Lower lobe of right lung (tissue), 2 donors: ENCODE results near the gene AKAP11. TPM values are rescaled to one million over a fixed set of nuclear protein-coding genes. Genes with fewer than 3 reads are reported as not detected.
A peak's percentile ranks its signal among the peaks of the same experiment; 100 is the strongest.

Experiments used
- ATAC-seq, 2 donors: fragments of 200-7000 bp; cut with Tn5 transposase; one replicate each; pipeline ENCODE4 v1.9.1; 2020 to 2022; ENCODE audit warnings: mild to moderate bottlenecking in 2 of 2, moderate library complexity in 2 of 2
- DNase-seq: peaks from one replicate; pipeline ENCODE4 v3.0.0-alpha.2; 2020
- H3K27ac ChIP-seq: fragments of 200-600 bp; one replicate; pipeline ENCODE4 v1.8.0; 2022
- H3K27me3 ChIP-seq: fragments of 200-600 bp; one replicate; pipeline ENCODE4 v1.8.0; 2022; ENCODE audit warnings: low read depth
- H3K36me3 ChIP-seq: fragments of 200-600 bp; one replicate; pipeline ENCODE4 v1.8.0; 2022; ENCODE audit warnings: mild to moderate bottlenecking
- H3K4me1 ChIP-seq: fragments of 200-600 bp; one replicate; pipeline ENCODE4 v1.8.0; 2022
- H3K4me3 ChIP-seq: fragments of 200-600 bp; one replicate; pipeline ENCODE4 v1.8.0; 2022; ENCODE audit warnings: mild to moderate bottlenecking
- H3K9me3 ChIP-seq: fragments of 200-600 bp; one replicate; pipeline ENCODE4 v1.8.0; 2022
- intact Hi-C: fragments of 100-400 bp; cut with DNase I; formaldehyde crosslinking; loops from one replicate; pipeline ENCODE4 v1.11.0; 2022
- total RNA-seq: library from RNA; stranded (reverse); fragmentation: NEBNext Ultra II Directional; extraction: Animal tissue kit (Norgen Biotek cat#: 25700); gene quantifications from one replicate; pipeline ENCODE4 v1.2.1, GENCODE V29; 2021
- TF ChIP-seq, protein P1 (sequence below): fragments of 200-600 bp; IDR thresholded peaks from one replicate; pipeline ENCODE4 v1.8.0; 2022; ENCODE audit warnings: antibody characterized with exemption, mild to moderate bottlenecking
- donor health status: DM: no; HTN: yes; CAD: no; lungs with severe emphysema.

AKAP11 gene
- total RNA-seq, 1 donor from 2014 or later, result 34.5 TPM

DNA sequence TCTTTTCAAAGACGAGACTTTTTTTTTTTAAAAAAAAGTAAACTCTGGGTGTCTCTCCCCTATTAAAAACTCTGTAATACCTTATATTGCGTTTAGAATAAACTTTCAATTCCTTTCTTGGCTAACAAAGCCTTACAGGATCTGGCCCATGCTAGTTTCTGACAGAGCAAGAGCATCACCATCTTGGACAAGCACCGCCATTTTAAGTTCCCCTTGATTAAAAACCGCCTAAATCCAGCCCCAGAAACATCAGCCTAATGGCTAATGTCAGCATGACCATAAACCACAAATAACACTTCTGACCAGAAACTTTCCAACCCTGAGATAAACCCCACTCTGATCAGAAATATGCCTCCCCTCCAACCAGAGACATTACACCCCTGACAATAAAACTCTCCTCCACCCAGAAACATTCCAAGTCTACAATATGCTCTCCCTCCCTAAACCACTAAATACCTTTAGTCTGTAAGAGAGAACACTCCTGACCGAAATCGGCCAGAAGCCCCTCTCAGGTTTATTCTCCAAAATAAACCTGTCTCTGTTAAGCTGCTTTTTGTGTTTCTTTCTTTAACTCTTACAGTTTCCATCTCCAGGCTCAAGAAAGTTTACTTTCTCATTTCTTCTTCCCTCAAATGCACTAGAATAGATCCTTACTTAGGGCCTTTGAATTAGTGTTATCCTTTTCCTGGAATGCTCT is 1.6 kb upstream of the AKAP11 start:
- no peaks in the 10 kb centered on the region for H3K9me3 ChIP-seq
- intact Hi-C loops, result no loop called here
- ATAC-seq, result no peak
- H3K27me3 ChIP-seq, result no peaks in the 10 kb centered on the region
- no peaks in the 10 kb centered on the region for H3K36me3 ChIP-seq
- DNase-seq, result no peak
- peaks cover 18% of the 10 kb centered on the region for H3K4me1 ChIP-seq
- H3K4me3 ChIP-seq, result no peak overlapping the region
- H3K27ac ChIP-seq, result no peak overlapping the region
- TF ChIP-seq, protein P1, sequence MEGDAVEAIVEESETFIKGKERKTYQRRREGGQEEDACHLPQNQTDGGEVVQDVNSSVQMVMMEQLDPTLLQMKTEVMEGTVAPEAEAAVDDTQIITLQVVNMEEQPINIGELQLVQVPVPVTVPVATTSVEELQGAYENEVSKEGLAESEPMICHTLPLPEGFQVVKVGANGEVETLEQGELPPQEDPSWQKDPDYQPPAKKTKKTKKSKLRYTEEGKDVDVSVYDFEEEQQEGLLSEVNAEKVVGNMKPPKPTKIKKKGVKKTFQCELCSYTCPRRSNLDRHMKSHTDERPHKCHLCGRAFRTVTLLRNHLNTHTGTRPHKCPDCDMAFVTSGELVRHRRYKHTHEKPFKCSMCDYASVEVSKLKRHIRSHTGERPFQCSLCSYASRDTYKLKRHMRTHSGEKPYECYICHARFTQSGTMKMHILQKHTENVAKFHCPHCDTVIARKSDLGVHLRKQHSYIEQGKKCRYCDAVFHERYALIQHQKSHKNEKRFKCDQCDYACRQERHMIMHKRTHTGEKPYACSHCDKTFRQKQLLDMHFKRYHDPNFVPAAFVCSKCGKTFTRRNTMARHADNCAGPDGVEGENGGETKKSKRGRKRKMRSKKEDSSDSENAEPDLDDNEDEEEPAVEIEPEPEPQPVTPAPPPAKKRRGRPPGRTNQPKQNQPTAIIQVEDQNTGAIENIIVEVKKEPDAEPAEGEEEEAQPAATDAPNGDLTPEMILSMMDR, result no peak

DNA sequence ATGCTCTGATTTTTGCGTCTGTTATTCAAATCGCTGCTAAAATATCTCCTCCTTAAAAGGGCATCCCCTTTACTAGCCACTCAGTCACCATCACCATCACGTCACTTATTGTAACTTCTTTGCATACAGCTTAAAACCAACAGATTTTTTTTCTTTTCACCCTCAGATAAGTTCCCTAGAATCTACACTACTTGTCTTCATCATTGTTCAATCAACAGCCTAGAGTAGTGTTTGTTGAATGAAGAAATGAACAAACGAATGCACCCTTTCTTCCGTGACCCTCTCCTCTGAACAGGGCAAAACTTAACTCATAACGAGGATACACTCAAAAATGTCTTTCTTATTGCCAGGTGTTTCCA is 1.1 kb upstream of the AKAP11 start:
- intact Hi-C loops, result no loop called here

DNA sequence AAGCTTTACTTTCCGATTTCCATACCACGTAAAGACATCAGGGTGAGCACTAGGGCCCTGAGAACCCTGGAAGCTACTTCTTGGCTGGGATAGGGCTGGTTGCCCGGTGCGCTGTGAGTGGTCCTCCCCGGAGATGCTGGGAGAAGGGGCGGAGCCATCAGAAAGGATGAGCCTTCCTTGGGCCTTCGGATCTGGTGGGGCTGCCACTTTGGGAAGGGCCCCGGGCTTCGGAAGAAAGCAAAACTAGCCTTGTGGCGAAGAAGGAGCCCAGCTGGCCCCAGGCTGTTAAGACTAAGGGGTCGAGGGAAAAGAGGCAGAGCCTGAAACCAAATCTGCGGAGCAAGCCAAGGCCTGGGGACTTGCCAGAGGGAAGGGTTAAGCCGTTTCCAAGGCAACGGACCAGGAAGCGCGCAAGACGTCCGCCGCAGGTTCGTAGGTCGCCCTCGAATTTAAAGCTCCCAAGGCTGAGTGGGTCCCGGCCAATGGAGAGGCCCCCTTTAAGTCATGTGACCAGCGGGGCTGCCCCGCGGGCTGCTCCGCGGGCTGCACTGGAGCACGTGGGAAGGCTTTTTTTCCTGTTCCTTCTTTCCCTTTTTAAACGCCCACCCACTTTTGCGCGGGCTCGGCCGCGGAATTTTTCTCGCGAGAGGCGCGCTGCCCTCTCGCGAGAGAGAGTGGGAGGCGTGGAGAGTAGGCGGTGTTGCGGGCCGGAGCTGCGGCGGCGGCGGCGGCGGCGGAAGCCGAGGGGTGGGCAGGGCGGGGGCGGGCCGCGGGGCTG is 426 bp upstream of the AKAP11 start:
- Histone ChIP-seq H3K4me3 (peak overlapping the region; percentile 89), H3K36me3 (no peaks in the 10 kb centered on the region), H3K27ac (peak overlapping the region; percentile 93), H3K4me1 (peaks cover 18% of the 10 kb centered on the region), H3K27me3 (no peaks in the 10 kb centered on the region), H3K9me3 (no peaks in the 10 kb centered on the region)
- TF ChIP-seq, protein P1, result no peak
- DNase-seq, result peak; percentile 95
- intact Hi-C loops, result no loop called here
- ATAC-seq, result peak; percentile 96 to 97

More for the DNA sequence above, 1.1 kb upstream of the AKAP11 start:
- DNase-seq, result no peak
- H3K36me3 ChIP-seq, result no peaks in the 10 kb centered on the region
- H3K9me3 ChIP-seq, result no peaks in the 10 kb centered on the region
- H3K27me3 ChIP-seq, result no peaks in the 10 kb centered on the region
- ATAC-seq, result no peak
- peak overlapping the region; percentile 89 for H3K4me3 ChIP-seq
- H3K27ac ChIP-seq, result peak overlapping the region; percentile 93
- peaks cover 18% of the 10 kb centered on the region for H3K4me1 ChIP-seq
- TF ChIP-seq, protein P1, result no peak

DNA sequence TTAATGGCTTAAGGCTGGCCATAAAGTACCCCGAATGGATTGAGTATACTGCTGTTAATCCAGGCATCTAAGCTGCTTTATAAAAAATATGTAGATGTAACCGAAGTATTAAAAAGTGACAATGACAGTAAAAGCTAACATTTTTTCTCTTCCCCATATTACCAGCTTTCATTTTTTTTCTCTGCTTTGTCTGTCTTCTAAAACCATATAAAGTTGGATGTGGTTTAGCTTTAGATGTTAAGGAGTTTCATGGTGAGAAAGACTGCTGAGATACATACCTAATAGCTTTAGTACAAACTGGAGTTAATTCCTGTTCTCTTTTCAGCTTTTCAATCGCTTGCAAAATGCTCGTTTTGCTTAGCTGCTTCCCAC is 838 bp downstream of the AKAP11 start:
- peaks cover 18% of the 10 kb centered on the region for H3K4me1 ChIP-seq
- no peak for ATAC-seq
- intact Hi-C loops, result no loop called here
- no peaks in the 10 kb centered on the region for H3K36me3 ChIP-seq
- no peaks in the 10 kb centered on the region for H3K9me3 ChIP-seq
- H3K27ac ChIP-seq, result peak overlapping the region; percentile 93
- H3K4me3 ChIP-seq, result peak overlapping the region; percentile 89
- TF ChIP-seq, protein P1, result no peak
- no peak for DNase-seq
- H3K27me3 ChIP-seq, result no peaks in the 10 kb centered on the region

DNA sequence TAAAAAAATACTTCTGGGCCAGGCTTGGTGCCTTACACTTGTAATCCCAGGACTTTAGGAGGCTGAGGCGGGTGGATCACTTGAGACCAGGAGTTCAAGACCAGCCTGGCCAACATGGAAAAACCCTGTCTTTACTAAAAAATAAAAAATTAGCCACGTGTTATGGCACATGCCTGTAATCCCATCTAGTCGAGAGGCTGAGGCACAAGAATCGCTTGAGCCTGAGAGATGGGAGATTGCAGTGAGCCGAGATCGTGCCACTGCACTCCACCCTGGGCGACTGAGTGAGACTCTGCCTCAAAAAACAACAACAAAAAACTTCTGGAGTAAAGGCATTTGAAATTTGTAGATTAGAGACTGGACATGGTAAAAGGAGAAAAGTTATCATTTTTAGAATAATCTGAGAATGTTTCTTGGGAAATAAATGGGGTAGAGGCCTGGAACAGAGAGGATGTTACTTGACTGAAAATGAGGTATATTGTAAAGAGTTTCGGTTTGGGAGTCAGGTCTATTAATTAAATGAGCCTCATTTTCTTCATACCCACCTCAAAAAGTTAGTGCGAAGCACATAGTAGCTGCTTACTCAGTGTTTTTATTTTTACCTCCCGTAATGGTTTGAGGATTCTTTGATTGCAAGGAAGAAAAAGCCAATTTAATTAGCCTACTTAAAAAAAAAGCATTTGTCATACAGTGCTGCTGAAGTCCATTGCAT is 2.6 kb downstream of the AKAP11 start:
- intact Hi-C loops, result no loop called here
- Histone ChIP-seq H3K4me1 (peaks cover 18% of the 10 kb centered on the region), H3K9me3 (no peaks in the 10 kb centered on the region), H3K36me3 (no peaks in the 10 kb centered on the region), H3K27ac (no peak overlapping the region), H3K27me3 (no peaks in the 10 kb centered on the region), H3K4me3 (no peak overlapping the region)
- DNase-seq (no peak), ATAC-seq (no peak)
- TF ChIP-seq, protein P1, result no peak
